Measurements from ENCODE around the gene SLC19A1. TPM values are rescaled to one million over a fixed set of nuclear protein-coding genes. Genes with fewer than 3 reads are reported as not detected.

The SLC19A1 gene
- total and polyA plus RNA-seq, 4 donors, result 8.4 to 28.0 (median 13.0) TPM

DNA sequence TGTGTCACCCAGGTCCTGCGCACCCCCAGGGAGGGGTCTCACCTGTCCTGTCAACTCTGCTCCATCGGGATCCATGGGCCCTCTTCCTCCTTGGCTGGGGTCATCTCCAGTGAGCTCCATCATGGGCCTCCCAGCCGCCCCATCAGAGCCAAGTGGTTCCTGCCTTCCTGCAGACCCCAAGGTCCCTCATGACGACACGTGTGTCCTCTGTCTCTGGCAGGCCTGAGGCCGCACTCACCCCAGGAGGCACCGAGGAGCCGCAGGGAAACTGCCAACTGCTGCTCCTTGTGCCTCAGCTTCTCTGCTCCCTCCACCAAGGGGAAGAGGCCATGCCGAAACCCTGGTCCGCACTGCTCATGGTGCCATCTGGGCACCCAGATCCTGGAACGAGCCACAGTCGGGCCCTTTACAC is 90.5 kb downstream of the SLC19A1 start:
- Histone ChIP-seq H3K27ac (ENCODE audit: low read depth in 1 of 2, low read length in 2 of 2) (no peak overlapping the region), H3K9me3 (ENCODE audit: control insufficient read depth in 4 of 4, low read length in 3 of 4) (no peaks in the 10 kb centered on the region), H3K36me3 (ENCODE audit: control insufficient read depth in 4 of 4, insufficient read depth in 3 of 4, low read depth in 1 of 4, low read length in 3 of 4) (no peaks in the 10 kb centered on the region), H3K4me1 (ENCODE audit: control insufficient read depth in 4 of 4, insufficient read depth in 4 of 4, low read length in 3 of 4) (peaks cover 24 to 74% (median 61%) of the 10 kb centered on the region in 4 donors), H3K9ac (ENCODE audit: low read depth in 1 of 2, low read length in 2 of 2) (no peak overlapping the region), H3K27me3 (ENCODE audit: control insufficient read depth in 4 of 4, insufficient read depth in 4 of 4, low read length in 3 of 4) (no peaks in the 10 kb centered on the region), H3K4me3 (ENCODE audit: low read depth in 1 of 3, low read length in 3 of 3) (no peak overlapping the region)
- DNase-seq (ENCODE audit: low spot score), result no peak
- WGBS, result 93% methylated on average over 12 of the region's 12 CpGs
- TF ChIP-seq JUND (IDR thresholded peaks at IDR 0.05) (no peak), RAD21 (IDR thresholded peaks at IDR 0.05) (no peak), FOXA2 (IDR thresholded peaks at IDR 0.05) (no peak), NR2F2 (IDR thresholded peaks at IDR 0.05) (no peak), HNF4A (conservative IDR thresholded peaks at IDR 0.05) (no peak), RXRA (IDR thresholded peaks at IDR 0.05) (no peak), REST (IDR thresholded peaks at IDR 0.05) (no peak), SP1 (IDR thresholded peaks at IDR 0.05) (no peak), CTCF (IDR thresholded peaks at IDR 0.05; ENCODE audit: low read depth, low read length, missing input control) (no peak), TAF1 (conservative IDR thresholded peaks at IDR 0.05) (no peak)
- TF ChIP-seq, protein P1, sequence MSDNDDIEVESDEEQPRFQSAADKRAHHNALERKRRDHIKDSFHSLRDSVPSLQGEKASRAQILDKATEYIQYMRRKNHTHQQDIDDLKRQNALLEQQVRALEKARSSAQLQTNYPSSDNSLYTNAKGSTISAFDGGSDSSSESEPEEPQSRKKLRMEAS (IDR thresholded peaks at IDR 0.05), result no peak

- Histone ChIP-seq H3K9me3 (ENCODE audit: control insufficient read depth in 4 of 4, low read length in 3 of 4) (no peaks in the 10 kb centered on the region), H3K36me3 (ENCODE audit: control insufficient read depth in 4 of 4, insufficient read depth in 3 of 4, low read depth in 1 of 4, low read length in 3 of 4) (no peaks in the 10 kb centered on the region), H3K27ac (ENCODE audit: low read depth in 1 of 2, low read length in 2 of 2) (no peak overlapping the region), H3K27me3 (ENCODE audit: control insufficient read depth in 4 of 4, insufficient read depth in 4 of 4, low read length in 3 of 4) (no peaks in the 10 kb centered on the region), H3K9ac (ENCODE audit: low read depth in 1 of 2, low read length in 2 of 2) (no peak overlapping the region), H3K4me1 (ENCODE audit: control insufficient read depth in 4 of 4, insufficient read depth in 4 of 4, low read length in 3 of 4) (peaks cover 24 to 75% (median 61%) of the 10 kb centered on the region in 4 donors), H3K4me3 (ENCODE audit: low read depth in 1 of 3, low read length in 3 of 3) (no peak overlapping the region)
- no peak for DNase-seq (ENCODE audit: low spot score)
- 90% methylated on average over 20 of the region's 20 CpGs for WGBS
- no peak for TF ChIP-seq EGR1 (IDR thresholded peaks at IDR 0.05; ENCODE audit: low read depth in 2 of 2)
- TF ChIP-seq SP1 (IDR thresholded peaks at IDR 0.05), result no peak
- no peak for TF ChIP-seq YY1 (IDR thresholded peaks at IDR 0.05)
- TF ChIP-seq, protein P2, sequence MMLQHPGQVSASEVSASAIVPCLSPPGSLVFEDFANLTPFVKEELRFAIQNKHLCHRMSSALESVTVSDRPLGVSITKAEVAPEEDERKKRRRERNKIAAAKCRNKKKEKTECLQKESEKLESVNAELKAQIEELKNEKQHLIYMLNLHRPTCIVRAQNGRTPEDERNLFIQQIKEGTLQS (IDR thresholded peaks at IDR 0.05), result no peak
- no peak for TF ChIP-seq CTCF (IDR thresholded peaks at IDR 0.05; ENCODE audit: low read depth, low read length, missing input control)
- TF ChIP-seq RXRA (IDR thresholded peaks at IDR 0.05), result peak in 1 of 2 donors; percentile 43
- peak; percentile 8 to 24 for TF ChIP-seq HNF4A (conservative IDR thresholded peaks at IDR 0.05)
- TF ChIP-seq RAD21 (IDR thresholded peaks at IDR 0.05), result no peak
These were observed 91.0 kb downstream of the SLC19A1 start for GRCh38 chr21:45451091-45451740.
